Fibroblast of skin of scalp (primary cell): ENCODE data around the gene CIRBP.
"Not testable (repeated sequence)": the region's sequence is repeated elsewhere in the genome, so short reads cannot be mapped to it uniquely, and the experiment has no call there.

Experiments
- DNase-seq: peaks from one replicate; pipeline ENCODE4 v3.0.0-alpha.2; 2013

CIRBP gene

GRCh38 chr19:1293782-1294604 lies 24.9 kb downstream of the CIRBP start:
- DNase-seq = no peak

- no peak for DNase-seq
Observed at GRCh38 chr19:1294688-1295087, 25.6 kb downstream of the CIRBP start.

- no peak for DNase-seq
Observed at GRCh38 chr19:1295169-1296012, 26.3 kb downstream of the CIRBP start.

GRCh38 chr19:1296078-1296477 lies 26.9 kb downstream of the CIRBP start:
- no peak for DNase-seq

- DNase-seq = no peak
Observed at GRCh38 chr19:1296575-1297271, 27.6 kb downstream of the CIRBP start.

GRCh38 chr19:1298235-1298634 lies 29.1 kb downstream of the CIRBP start:
- no peak for DNase-seq

- DNase-seq = no peak
Observed at GRCh38 chr19:1299801-1300200, 30.7 kb downstream of the CIRBP start.

GRCh38 chr19:1300744-1301490 lies 31.8 kb downstream of the CIRBP start:
- DNase-seq = no peak

- DNase-seq = no peak
Observed at GRCh38 chr19:1302533-1303239, 33.6 kb downstream of the CIRBP start.

- no peak for DNase-seq
Observed at GRCh38 chr19:1304197-1304924, 35.2 kb downstream of the CIRBP start.

- DNase-seq = not testable (repeated sequence)
Observed at GRCh38 chr19:1305354-1305753, 36.2 kb downstream of the CIRBP start.

GRCh38 chr19:1307320-1307719 lies 38.2 kb downstream of the CIRBP start:
- no peak for DNase-seq

- DNase-seq = no peak
Observed at GRCh38 chr19:1307755-1308303, 38.7 kb downstream of the CIRBP start.

GRCh38 chr19:1308718-1309117 lies 39.6 kb downstream of the CIRBP start:
- DNase-seq = no peak

- DNase-seq = no peak
Observed at GRCh38 chr19:1309977-1310852, 41.1 kb downstream of the CIRBP start.

- no peak for DNase-seq
Observed at GRCh38 chr19:1310853-1311180, 41.7 kb downstream of the CIRBP start.

GRCh38 chr19:1311543-1312091 lies 42.5 kb downstream of the CIRBP start:
- no peak for DNase-seq

GRCh38 chr19:1312767-1313694 lies 43.9 kb downstream of the CIRBP start:
- peak; percentile 52 for DNase-seq
